HEK293 (cell line): Measurements from ENCODE around the gene CD47.

Source experiments
- CTCF ChIA-PET: fragments of 350-600 bp; formaldehyde crosslinking; extraction: SDS; loops from one replicate; lab custom pipeline; 2021; ENCODE audit warnings: antibody characterized with exemption; lab: Yijun Ruan, JAX
- POLR2A ChIA-PET: fragments of 300-600 bp; formaldehyde crosslinking; extraction: SDS; loops from one replicate; lab custom pipeline; 2020; ENCODE audit warnings: antibody characterized with exemption, inconsistent platforms; lab: Yijun Ruan, JAX
- H3K27ac ChIP-seq: fragments of 200-500 bp; sonication (Bioruptor generic); 2 replicates; pipeline ENCODE4 v1.5.1; 2014; ENCODE audit warnings: low read depth, low read length, control low read depth, inconsistent platforms; ENCODE audit errors: extremely low read depth
- H3K36me3 ChIP-seq, 2 experiments: fragments of 200-500 bp in 1 of 2; sonication (Bioruptor generic) in 1 of 2; 1 replicate in 1 of 2; 2 replicates in 1 of 2; pipeline ENCODE4 v1.5.1; 2014 to 2017; ENCODE audit warnings: inconsistent platforms in 2 of 2, low read length in 2 of 2; ENCODE audit not compliant: control insufficient read depth in 2 of 2, insufficient read depth in 1 of 2
- H3K4me1 ChIP-seq: fragments of 200-500 bp; sonication (Bioruptor generic); 2 replicates; pipeline ENCODE4 v1.5.1; 2014; ENCODE audit warnings: mild to moderate bottlenecking, low read length, inconsistent platforms; ENCODE audit not compliant: control insufficient read depth, insufficient read depth
- H3K4me3 ChIP-seq: 2 replicates; pipeline ENCODE4 v1.5.1; 2011; ENCODE audit warnings: low read depth, mild to moderate bottlenecking, control low read depth, low read length, moderate library complexity
- H3K9me3 ChIP-seq: fragments of 200-500 bp; sonication (Bioruptor generic); 2 replicates; pipeline ENCODE4 v1.5.1; 2014; ENCODE audit warnings: low read depth, low read length, inconsistent platforms; ENCODE audit not compliant: control insufficient read depth, insufficient read depth
- GLIS1 ChIP-seq: fragments of 450-650 bp; formaldehyde crosslinking; IDR thresholded peaks from 2 replicates; pipeline ENCODE4 v1.5.1; 2016; ENCODE audit warnings: missing biosample characterization, missing genetic modification characterization
- PRDM2 ChIP-seq: fragments of 450-650 bp; formaldehyde crosslinking; IDR thresholded peaks from 2 replicates; pipeline ENCODE4 v1.5.1; 2016; ENCODE audit warnings: missing biosample characterization, missing genetic modification characterization, borderline replicate concordance
- SALL2 ChIP-seq: fragments of 450-650 bp; formaldehyde crosslinking; IDR thresholded peaks from 2 replicates; pipeline ENCODE4 v1.5.0; 2017; ENCODE audit warnings: missing biosample characterization, mild to moderate bottlenecking, missing genetic modification characterization, borderline replicate concordance
- ZBTB10 ChIP-seq: fragments of 450-650 bp; formaldehyde crosslinking; IDR thresholded peaks from 2 replicates; pipeline ENCODE4 v1.5.1; 2016; ENCODE audit warnings: missing biosample characterization, missing genetic modification characterization
- ZNF10 ChIP-seq: fragments of 450-650 bp; formaldehyde crosslinking; IDR thresholded peaks from 2 replicates; pipeline ENCODE4 v1.5.1; 2017; ENCODE audit warnings: missing biosample characterization, missing genetic modification characterization
- ZNF16 ChIP-seq: fragments of 450-650 bp; formaldehyde crosslinking; IDR thresholded peaks from 2 replicates; pipeline ENCODE4 v1.5.1; 2016; ENCODE audit warnings: low read depth, missing biosample characterization, missing genetic modification characterization
- ZNF23 ChIP-seq: fragments of 450-650 bp; formaldehyde crosslinking; IDR thresholded peaks from 2 replicates; pipeline ENCODE4 v1.5.1; 2016; ENCODE audit warnings: missing biosample characterization, missing genetic modification characterization, borderline replicate concordance
- ZNF292 ChIP-seq: fragments of 450-650 bp; formaldehyde crosslinking; IDR thresholded peaks from 2 replicates; pipeline ENCODE4 v1.5.1; 2016; ENCODE audit warnings: low read depth, missing biosample characterization, missing genetic modification characterization, borderline replicate concordance
- ZNF391 ChIP-seq: fragments of 450-650 bp; formaldehyde crosslinking; IDR thresholded peaks from 2 replicates; pipeline ENCODE4 v1.5.1; 2016; ENCODE audit warnings: low read depth, missing biosample characterization, missing genetic modification characterization, borderline replicate concordance
- ZNF416 ChIP-seq: fragments of 450-650 bp; formaldehyde crosslinking; IDR thresholded peaks from 2 replicates; pipeline ENCODE4 v1.5.1; 2016; ENCODE audit warnings: missing biosample characterization, missing genetic modification characterization
- ZNF433 ChIP-seq: fragments of 450-650 bp; formaldehyde crosslinking; IDR thresholded peaks from 2 replicates; pipeline ENCODE4 v1.5.1; 2016; ENCODE audit warnings: missing biosample characterization, missing genetic modification characterization, low read depth
- ZNF785 ChIP-seq: fragments of 450-650 bp; formaldehyde crosslinking; IDR thresholded peaks from 2 replicates; pipeline ENCODE4 v1.5.1; 2016; ENCODE audit warnings: missing biosample characterization, missing genetic modification characterization
- ZNF830 ChIP-seq: fragments of 450-650 bp; IDR thresholded peaks from 2 replicates; pipeline ENCODE4 v1.5.0; 2018; ENCODE audit warnings: missing biosample characterization, missing genetic modification characterization, low read depth, mild to moderate bottlenecking, moderate library complexity
- TF ChIP-seq, protein P1 (sequence below): fragments of 450-650 bp; formaldehyde crosslinking; IDR thresholded peaks from 2 replicates; pipeline ENCODE4 v1.5.1; 2016; ENCODE audit warnings: missing biosample characterization, missing genetic modification characterization
- TF ChIP-seq, protein P2 (sequence below): fragments of 450-650 bp; formaldehyde crosslinking; IDR thresholded peaks from 2 replicates; pipeline ENCODE4 v1.5.1; 2016; ENCODE audit warnings: missing biosample characterization, missing genetic modification characterization, low read depth
- TF ChIP-seq, protein P3 (sequence below): fragments of 450-650 bp; IDR thresholded peaks from 2 replicates; pipeline ENCODE4 v1.5.1; 2018; ENCODE audit warnings: missing biosample characterization, mild to moderate bottlenecking, missing genetic modification characterization

Gene CD47

GRCh38 chr3:108047987-108048386 lies 42.8 kb downstream of the CD47 start:
- Histone ChIP-seq H3K4me1 (no peaks in the 10 kb centered on the region), H3K36me3 (peaks cover 0 to 5% of the 10 kb centered on the region in 2 experiments; a peak in 1 of 3 replicates), H3K4me3 (no peak overlapping the region), H3K27ac (no peak overlapping the region), H3K9me3 (no peaks in the 10 kb centered on the region)
- TF ChIP-seq ZNF391 (tag by site-specific recombination) (no peak), ZNF10 (tag by site-specific recombination) (no peak), SALL2 (no peak), ZNF830 (tag by site-specific recombination) (no peak), ZBTB10 (tag by site-specific recombination) (no peak), ZNF292 (tag by site-specific recombination) (no peak), ZNF16 (no peak), ZNF433 (tag by site-specific recombination) (no peak), ZNF23 (tag by site-specific recombination) (no peak), PRDM2 (tag by site-specific recombination) (no peak), ZNF785 (tag by site-specific recombination) (no peak), GLIS1 (tag by site-specific recombination) (no peak), ZNF416 (tag by site-specific recombination) (no peak)
- TF ChIP-seq, protein P1, sequence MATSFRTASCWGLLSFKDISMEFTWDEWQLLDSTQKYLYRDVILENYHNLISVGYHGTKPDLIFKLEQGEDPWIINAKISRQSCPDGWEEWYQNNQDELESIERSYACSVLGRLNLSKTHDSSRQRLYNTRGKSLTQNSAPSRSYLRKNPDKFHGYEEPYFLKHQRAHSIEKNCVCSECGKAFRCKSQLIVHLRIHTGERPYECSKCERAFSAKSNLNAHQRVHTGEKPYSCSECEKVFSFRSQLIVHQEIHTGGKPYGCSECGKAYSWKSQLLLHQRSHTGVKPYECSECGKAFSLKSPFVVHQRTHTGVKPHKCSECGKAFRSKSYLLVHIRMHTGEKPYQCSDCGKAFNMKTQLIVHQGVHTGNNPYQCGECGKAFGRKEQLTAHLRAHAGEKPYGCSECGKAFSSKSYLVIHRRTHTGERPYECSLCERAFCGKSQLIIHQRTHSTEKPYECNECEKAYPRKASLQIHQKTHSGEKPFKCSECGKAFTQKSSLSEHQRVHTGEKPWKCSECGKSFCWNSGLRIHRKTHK (tag by site-specific recombination): no peak
- TF ChIP-seq, protein P2, sequence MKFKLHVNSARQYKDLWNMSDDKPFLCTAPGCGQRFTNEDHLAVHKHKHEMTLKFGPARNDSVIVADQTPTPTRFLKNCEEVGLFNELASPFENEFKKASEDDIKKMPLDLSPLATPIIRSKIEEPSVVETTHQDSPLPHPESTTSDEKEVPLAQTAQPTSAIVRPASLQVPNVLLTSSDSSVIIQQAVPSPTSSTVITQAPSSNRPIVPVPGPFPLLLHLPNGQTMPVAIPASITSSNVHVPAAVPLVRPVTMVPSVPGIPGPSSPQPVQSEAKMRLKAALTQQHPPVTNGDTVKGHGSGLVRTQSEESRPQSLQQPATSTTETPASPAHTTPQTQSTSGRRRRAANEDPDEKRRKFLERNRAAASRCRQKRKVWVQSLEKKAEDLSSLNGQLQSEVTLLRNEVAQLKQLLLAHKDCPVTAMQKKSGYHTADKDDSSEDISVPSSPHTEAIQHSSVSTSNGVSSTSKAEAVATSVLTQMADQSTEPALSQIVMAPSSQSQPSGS (tag by site-specific recombination): no peak
- TF ChIP-seq, protein P3, sequence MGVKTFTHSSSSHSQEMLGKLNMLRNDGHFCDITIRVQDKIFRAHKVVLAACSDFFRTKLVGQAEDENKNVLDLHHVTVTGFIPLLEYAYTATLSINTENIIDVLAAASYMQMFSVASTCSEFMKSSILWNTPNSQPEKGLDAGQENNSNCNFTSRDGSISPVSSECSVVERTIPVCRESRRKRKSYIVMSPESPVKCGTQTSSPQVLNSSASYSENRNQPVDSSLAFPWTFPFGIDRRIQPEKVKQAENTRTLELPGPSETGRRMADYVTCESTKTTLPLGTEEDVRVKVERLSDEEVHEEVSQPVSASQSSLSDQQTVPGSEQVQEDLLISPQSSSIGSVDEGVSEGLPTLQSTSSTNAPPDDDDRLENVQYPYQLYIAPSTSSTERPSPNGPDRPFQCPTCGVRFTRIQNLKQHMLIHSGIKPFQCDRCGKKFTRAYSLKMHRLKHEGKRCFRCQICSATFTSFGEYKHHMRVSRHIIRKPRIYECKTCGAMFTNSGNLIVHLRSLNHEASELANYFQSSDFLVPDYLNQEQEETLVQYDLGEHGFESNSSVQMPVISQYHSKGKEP (tag by site-specific recombination): no peak
- ChIA-PET CTCF (no interaction called here), POLR2A (no interaction called here)
